HS-5 (cell line): ENCODE results near the gene TRO.

Source experiments
- DNase-seq: peaks from one replicate; pipeline ENCODE4 v3.0.0-alpha.2; 2012; ENCODE audit warnings: low read depth

TRO gene

GRCh38 chrX:54920610-54921426, at the start of gene TRO:
TRO (plus strand) TSS chrX:54920824; CDS start chrX:54922247, 1,423 bp downstream.
- no peak for DNase-seq

DNA sequence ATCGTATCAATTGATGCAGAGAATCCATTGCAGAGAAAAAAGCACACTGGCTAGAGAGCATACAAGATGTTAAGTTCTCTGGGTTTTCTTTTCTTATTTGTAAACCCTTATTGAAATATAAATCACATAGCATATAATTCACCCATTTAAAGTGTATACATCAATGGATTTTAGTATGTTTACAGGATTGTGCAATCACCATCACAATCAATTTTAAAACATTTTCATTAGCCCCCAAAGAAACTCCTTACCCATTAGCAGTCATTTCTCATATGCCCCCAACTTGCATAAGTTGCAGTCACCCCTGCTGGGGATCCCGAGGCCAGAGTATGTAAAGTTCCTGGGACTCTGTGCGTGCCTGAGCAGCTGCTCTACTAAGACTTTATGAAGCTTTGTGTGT, 34.9 kb upstream of the TRO start:
- DNase-seq, result no peak

GRCh38 chrX:54891573-54891972, 29.1 kb upstream of the TRO start:
- DNase-seq, result no peak

GRCh38 chrX:54894159-54894558, 26.5 kb upstream of the TRO start:
- DNase-seq, result no peak

DNA sequence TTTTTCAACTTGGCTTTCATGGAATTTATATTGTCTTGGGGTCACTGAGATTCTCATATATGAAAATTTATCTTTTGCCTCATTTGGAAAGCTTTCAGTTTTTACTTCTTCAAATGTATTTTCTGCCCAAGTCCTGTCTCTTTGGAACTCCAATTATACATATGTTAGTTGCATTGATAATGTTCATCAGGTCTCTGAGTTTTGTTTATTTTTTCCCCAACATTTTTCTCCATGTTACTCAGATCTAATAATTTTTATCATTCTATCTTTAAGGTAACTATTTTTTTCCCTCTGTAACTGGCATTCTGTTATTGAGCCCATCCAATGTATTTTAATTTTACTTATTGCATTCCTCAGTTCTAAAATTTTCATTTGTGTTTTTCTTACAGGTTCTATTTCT, 10.7 kb upstream of the TRO start:
- DNase-seq, result no peak

GRCh38 chrX:54921427-54922021, 900 bp downstream of the TRO start:
- DNase-seq, result no peak

DNA sequence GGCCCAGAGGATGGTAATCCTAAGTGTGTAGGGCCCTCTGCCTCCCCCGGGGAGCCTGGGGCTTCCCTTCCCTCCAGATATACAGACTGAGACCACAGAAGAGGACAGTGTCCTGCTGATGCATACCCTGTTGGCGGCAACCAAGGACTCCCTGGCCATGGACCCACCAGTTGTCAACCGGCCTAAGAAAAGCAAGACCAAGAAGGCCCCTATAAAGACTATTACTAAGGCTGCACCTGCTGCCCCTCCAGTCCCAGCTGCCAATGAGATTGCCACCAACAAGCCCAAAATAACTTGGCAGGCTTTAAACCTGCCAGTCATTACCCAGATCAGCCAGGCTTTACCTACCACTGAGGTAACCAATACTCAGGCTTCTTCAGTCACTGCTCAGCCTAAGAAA, 1.9 kb downstream of the TRO start:
- no peak for DNase-seq

- DNase-seq, result no peak
Observed at GRCh38 chrX:54923376-54923775, 2.8 kb downstream of the TRO start.

- DNase-seq, result no peak
Observed at GRCh38 chrX:54926978-54927377, 6.4 kb downstream of the TRO start.

- DNase-seq, result no peak
Observed at GRCh38 chrX:54928876-54929275, 8.3 kb downstream of the TRO start.

DNA sequence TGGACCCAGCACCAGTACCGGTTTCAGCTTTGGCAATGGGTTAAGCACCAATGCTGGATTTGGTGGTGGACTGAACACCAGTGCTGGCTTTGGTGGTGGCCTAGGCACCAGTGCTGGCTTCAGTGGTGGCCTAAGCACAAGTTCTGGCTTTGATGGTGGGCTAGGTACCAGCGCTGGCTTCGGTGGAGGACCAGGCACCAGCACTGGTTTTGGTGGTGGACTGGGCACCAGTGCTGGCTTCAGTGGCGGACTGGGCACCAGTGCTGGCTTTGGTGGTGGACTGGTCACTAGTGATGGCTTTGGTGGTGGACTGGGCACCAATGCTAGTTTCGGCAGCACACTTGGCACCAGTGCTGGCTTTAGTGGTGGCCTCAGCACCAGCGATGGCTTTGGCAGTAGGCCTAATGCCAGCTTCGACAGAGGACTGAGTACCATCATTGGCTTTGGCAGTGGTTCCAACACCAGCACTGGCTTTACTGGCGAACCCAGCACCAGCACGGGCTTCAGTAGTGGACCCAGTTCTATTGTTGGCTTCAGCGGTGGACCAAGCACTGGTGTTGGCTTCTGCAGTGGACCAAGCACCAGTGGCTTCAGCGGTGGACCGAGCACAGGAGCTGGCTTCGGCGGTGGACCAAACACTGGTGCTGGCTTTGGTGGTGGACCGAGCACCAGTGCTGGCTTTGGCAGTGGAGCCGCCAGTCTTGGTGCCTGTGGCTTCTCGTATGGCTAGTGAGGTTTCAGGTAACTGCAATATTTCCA, 9.8 kb downstream of the TRO start:
- DNase-seq, result no peak

DNA sequence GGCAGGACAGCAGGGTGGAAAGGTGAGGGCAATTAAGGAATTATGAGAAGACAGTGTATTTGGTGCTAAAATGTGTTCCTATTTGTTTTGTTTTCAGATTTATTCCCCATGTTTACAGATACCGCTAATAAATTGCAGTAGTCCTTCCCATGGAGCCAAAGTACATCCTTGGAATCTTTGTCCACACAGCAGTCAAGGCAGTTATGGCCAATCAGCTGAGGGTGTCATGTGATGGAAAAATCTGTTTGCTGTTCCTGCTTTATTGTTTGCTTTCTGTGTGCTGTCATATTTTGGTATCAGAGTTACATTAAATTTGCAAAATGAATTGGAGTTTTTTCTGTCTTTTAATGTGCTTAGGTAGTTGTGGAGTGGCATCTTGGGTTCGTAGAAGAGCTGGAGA, 10.5 kb downstream of the TRO start:
- DNase-seq, result no peak

- DNase-seq, result no peak
Observed at GRCh38 chrX:54933150-54933826, 12.7 kb downstream of the TRO start.

- no peak for DNase-seq
Observed at GRCh38 chrX:54934058-54934457, 13.4 kb downstream of the TRO start.

DNA sequence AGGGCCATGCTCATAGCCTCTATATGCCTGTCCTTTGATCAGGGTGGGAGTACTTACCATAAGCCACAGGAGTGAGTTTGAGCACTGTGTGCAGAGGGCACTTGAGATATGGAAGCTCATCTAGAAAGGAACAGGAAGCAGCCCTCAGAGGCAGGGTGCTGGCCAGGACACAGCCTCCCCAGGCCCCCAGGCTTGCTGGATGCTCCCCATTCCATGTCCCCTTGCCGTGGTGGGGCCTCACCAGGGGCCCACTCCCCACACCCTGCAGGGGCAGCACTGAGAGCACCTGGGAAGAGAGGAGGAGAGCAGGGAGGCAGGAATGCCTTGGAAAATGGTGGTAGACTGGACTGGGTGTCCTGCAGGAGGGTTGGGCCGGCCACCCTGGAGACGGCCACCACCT, 14.3 kb downstream of the TRO start:
- DNase-seq, result no peak

GRCh38 chrX:54935306-54935705, 14.7 kb downstream of the TRO start:
- DNase-seq, result no peak

DNA sequence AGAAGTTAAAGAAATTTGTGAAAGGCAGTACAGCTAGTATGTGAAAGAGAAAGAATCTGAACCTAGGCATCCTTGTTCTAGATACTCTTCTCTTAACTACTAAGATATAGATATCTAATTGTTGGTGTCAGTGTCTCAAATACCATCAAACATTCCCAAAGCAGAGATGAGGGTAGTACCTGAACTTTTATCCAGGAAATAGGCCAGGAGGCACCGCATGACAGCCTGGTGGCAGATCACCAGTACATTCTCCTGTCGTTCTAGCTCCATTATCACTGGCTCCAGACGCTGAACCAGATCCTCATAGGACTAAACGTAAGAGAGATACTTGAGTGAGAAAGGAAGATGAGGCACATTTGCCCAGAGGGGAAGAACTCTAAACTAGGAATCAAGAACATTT, 16.8 kb downstream of the TRO start:
- DNase-seq, result no peak

GRCh38 chrX:54944816-54945215, 24.2 kb downstream of the TRO start:
- DNase-seq, result no peak

- DNase-seq, result no peak
Observed at GRCh38 chrX:54945224-54945623, 24.6 kb downstream of the TRO start.

DNA sequence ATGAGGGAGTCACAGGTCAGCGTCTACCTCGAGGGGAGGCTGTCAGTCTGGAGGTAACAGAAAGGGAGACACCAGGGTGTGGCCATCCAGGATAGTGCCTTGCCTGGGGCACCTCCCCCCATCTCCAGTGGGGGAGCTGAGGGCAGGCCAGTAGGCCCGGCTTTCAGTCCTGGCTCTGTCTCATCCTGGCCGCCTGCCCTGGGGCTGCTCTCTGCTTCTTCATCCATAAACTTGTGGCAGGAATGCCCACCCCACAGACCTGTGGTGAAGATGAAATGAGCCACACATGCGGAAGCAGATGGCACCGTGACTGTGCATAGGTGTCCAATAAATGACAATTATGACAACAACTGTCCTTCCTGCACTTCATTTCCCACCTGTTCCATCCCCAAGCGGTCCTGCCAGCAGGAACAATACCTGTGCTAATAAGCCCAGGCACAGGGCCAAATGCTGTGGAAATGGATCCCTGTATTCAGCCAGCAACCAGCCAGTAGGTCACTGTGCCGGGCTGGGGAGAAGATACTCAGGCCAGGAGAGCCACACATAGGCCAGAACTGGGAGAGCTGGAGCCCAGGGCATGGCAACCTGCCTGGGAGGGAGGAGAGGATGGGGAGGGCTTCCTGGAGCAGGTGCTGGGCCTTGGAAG, 30.2 kb downstream of the TRO start:
- no peak for DNase-seq

DNA sequence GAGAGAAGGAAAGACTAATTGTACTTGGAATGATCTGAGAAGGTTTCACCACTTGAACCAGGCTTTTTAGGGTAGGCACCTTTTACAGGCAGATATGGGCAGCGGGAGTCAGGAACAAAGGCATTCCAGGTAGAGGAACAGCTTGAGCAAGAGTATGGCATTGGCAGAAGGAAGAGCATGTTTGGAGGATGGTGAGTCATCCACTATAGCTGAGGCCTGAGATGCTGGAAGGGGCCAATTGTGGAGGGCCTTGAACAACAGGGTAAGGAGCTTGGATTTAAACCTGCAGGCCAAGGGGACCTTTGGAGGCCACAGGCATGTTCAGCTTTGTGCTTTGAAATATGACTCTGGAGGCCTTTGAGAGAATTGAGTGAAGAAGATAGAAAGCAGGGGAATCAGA, 41.1 kb downstream of the TRO start:
- DNase-seq, result no peak
